ENCODE data around the gene FAU.

FAU gene

GRCh38 chr11:65089621-65090020 lies 32.3 kb downstream of the FAU start:
- H3K27me3 Mint-ChIP-seq (ENCODE audit: low read depth), result no peaks in the 10 kb centered on the region
- no peaks in the 10 kb centered on the region for H3K9me3 Mint-ChIP-seq
- H3K36me3 Mint-ChIP-seq (ENCODE audit: low read depth), result peaks cover 12% of the 10 kb centered on the region
- H3K27ac Mint-ChIP-seq, result no peak overlapping the region
- peaks cover 11% of the 10 kb centered on the region for H3K4me1 Mint-ChIP-seq
- TF ChIP-seq, protein P1, sequence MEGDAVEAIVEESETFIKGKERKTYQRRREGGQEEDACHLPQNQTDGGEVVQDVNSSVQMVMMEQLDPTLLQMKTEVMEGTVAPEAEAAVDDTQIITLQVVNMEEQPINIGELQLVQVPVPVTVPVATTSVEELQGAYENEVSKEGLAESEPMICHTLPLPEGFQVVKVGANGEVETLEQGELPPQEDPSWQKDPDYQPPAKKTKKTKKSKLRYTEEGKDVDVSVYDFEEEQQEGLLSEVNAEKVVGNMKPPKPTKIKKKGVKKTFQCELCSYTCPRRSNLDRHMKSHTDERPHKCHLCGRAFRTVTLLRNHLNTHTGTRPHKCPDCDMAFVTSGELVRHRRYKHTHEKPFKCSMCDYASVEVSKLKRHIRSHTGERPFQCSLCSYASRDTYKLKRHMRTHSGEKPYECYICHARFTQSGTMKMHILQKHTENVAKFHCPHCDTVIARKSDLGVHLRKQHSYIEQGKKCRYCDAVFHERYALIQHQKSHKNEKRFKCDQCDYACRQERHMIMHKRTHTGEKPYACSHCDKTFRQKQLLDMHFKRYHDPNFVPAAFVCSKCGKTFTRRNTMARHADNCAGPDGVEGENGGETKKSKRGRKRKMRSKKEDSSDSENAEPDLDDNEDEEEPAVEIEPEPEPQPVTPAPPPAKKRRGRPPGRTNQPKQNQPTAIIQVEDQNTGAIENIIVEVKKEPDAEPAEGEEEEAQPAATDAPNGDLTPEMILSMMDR (IDR thresholded peaks at IDR 0.05; ENCODE audit: unreplicated experiment in 3 of 3), result no peak
- no peak overlapping the region for H3K4me3 Mint-ChIP-seq

GRCh38 chr11:65087827-65088226 lies 34.1 kb downstream of the FAU start:
- H3K9me3 Mint-ChIP-seq, result no peaks in the 10 kb centered on the region
- TF ChIP-seq, protein P1 (IDR thresholded peaks at IDR 0.05; ENCODE audit: unreplicated experiment in 3 of 3), result no peak
- peaks cover 23% of the 10 kb centered on the region for H3K4me1 Mint-ChIP-seq
- no peak overlapping the region for H3K27ac Mint-ChIP-seq
- H3K36me3 Mint-ChIP-seq (ENCODE audit: low read depth), result peaks cover 12% of the 10 kb centered on the region
- no peaks in the 10 kb centered on the region for H3K27me3 Mint-ChIP-seq (ENCODE audit: low read depth)
- no peak overlapping the region for H3K4me3 Mint-ChIP-seq

DNA sequence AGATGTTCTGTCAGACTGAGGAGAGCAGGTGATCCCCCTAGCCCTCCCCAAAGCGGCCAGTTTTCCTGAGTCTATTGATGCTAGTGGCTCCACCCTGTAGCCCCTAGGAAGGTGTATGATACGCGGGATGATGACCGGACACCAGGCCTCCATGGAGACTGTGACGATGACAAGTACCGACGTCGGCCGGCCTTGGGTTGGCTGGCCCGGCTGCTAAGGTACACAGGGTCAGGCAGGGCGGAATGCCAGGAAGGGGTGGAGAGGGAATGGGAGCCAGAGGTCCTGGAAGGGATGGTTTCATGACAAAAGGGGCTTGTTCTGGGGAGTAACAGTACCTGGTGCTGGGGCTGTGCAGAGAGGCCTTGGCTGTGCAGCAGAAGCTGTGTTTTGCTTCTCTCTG lies 34.7 kb downstream of the FAU start:
- Mint-ChIP-seq H3K4me1 (peaks cover 26% of the 10 kb centered on the region), H3K4me3 (no peak overlapping the region), H3K36me3 (ENCODE audit: low read depth) (peaks cover 12% of the 10 kb centered on the region), H3K27me3 (ENCODE audit: low read depth) (no peaks in the 10 kb centered on the region), H3K9me3 (no peaks in the 10 kb centered on the region), H3K27ac (no peak overlapping the region)
- TF ChIP-seq, protein P1 (IDR thresholded peaks at IDR 0.05; ENCODE audit: unreplicated experiment in 3 of 3), result no peak

DNA sequence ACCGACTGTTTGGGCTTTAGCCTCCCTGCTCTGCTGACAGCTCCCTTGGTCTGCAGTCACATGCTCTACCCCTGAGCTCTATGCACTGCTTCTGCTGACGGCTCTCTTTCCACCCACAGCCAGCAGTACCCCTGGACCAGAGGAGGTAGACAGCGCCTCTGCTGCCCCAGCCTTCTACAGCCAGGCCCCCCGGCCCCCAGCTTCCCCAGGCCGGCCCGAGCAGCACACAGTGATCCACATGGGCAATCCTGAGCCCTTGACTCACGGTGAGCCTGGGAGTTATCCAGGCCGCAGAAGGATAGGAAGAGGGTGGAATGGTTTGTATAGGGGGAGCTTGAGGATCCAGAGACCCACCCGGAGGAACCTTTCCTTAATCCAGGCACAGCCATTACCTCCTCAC lies 35.1 kb downstream of the FAU start:
- Mint-ChIP-seq H3K9me3 (no peaks in the 10 kb centered on the region), H3K36me3 (ENCODE audit: low read depth) (peaks cover 12% of the 10 kb centered on the region), H3K4me3 (peak overlapping the region; percentile 64 to 73 (median 70)), H3K4me1 (peaks cover 26% of the 10 kb centered on the region), H3K27ac (no peak overlapping the region), H3K27me3 (ENCODE audit: low read depth) (no peaks in the 10 kb centered on the region)
- TF ChIP-seq, protein P1 (IDR thresholded peaks at IDR 0.05; ENCODE audit: unreplicated experiment in 3 of 3), result no peak

DNA sequence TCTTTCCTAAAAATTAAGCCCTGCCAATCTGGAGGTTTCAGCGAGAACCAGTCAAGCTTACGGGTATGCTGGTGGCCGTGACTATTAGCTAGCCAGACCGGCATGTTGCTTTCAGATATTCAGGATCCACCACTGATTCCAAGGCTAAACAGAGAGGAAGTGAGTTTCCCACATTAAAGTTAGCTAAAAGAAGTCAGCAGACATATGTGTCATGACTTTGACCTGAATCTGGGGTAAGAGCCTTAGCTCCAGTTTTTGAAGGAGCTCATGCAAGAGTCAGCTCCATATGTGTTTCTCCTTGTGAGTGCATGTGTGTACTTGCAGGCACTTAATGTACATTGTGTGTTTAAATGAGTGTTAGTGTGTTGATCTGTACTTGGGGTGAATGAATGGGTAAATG lies 36.5 kb downstream of the FAU start:
- H3K4me3 Mint-ChIP-seq, result peak overlapping the region; percentile 97 to 99 (median 98)
- H3K27me3 Mint-ChIP-seq (ENCODE audit: low read depth), result no peaks in the 10 kb centered on the region
- H3K9me3 Mint-ChIP-seq, result no peaks in the 10 kb centered on the region
- TF ChIP-seq, protein P1 (IDR thresholded peaks at IDR 0.05; ENCODE audit: unreplicated experiment in 3 of 3), result no peak
- H3K4me1 Mint-ChIP-seq, result peaks cover 26% of the 10 kb centered on the region
- peak overlapping the region; percentile 97 to 98 (median 97) for H3K27ac Mint-ChIP-seq
- peaks cover 17% of the 10 kb centered on the region for H3K36me3 Mint-ChIP-seq (ENCODE audit: low read depth)

DNA sequence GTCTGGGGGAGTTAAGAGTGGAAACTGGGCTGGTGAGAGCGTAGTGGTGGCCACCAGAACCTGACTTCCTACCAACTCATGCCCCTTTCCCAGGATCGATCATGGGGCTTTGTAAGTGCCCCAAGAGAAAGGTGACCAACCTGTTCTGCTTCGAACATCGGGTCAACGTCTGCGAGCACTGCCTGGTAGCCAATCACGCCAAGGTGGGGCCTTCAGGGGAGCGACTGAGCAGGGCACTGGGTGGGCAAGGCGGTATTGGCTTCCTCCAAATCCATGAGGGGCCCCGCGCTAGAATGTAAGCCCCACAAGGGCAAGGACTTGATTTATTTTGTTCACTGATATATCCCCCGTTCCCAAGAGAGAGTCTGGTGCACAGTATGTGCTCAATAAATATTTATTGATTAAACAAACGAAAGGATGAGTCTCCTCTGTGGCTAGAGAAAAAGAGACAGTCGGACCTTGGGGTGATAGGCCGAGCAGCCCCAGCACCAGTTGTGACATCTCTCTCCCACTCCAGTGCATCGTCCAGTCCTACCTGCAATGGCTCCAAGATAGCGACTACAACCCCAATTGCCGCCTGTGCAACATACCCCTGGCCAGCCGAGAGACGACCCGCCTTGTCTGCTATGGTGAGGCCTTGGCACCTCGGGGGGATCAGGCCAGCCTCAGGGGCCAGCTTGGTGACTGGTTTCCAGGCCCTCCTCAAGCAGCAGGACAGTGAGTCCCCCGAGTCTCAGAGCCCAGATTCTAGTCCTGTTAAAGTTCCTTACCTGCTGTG lies 37.1 kb downstream of the FAU start:
- no peaks in the 10 kb centered on the region for H3K27me3 Mint-ChIP-seq (ENCODE audit: low read depth)
- H3K4me1 Mint-ChIP-seq, result peaks cover 26% of the 10 kb centered on the region
- no peaks in the 10 kb centered on the region for H3K9me3 Mint-ChIP-seq

More for the DNA sequence above, 37.1 kb downstream of the FAU start:
- peaks cover 20% of the 10 kb centered on the region for H3K36me3 Mint-ChIP-seq (ENCODE audit: low read depth)
- TF ChIP-seq, protein P1 (IDR thresholded peaks at IDR 0.05; ENCODE audit: unreplicated experiment in 3 of 3), result no peak
- peak overlapping the region; percentile 97 to 98 (median 97) for H3K27ac Mint-ChIP-seq
- peak overlapping the region; percentile 97 to 99 (median 98) for H3K4me3 Mint-ChIP-seq
